GM12872 (cell line): Measurements from ENCODE around the gene FBF1.

ENCODE experiments used
- CTCF ChIP-seq: IDR thresholded peaks from 3 replicates; pipeline ENCODE4 v1.5.1; 2011; ENCODE audit warnings: low read depth, mild to moderate bottlenecking, low read length, moderate library complexity; ENCODE audit not compliant: insufficient read depth

The FBF1 gene

GRCh38 chr17:75959839-75960511 is 19.1 kb upstream of the FBF1 start:
- TF ChIP-seq CTCF, result no peak

GRCh38 chr17:75959051-75959838 is 18.4 kb upstream of the FBF1 start:
- no peak for TF ChIP-seq CTCF

- no peak for TF ChIP-seq CTCF
Observed at GRCh38 chr17:75950855-75951554, 10.2 kb upstream of the FBF1 start.

- no peak for TF ChIP-seq CTCF
Observed at GRCh38 chr17:75950421-75950820, 9.6 kb upstream of the FBF1 start.

- TF ChIP-seq CTCF, result no peak
Observed at GRCh38 chr17:75945211-75945610, 4.4 kb upstream of the FBF1 start.

- no peak for TF ChIP-seq CTCF
Observed at GRCh38 chr17:75943491-75943890, 2.6 kb upstream of the FBF1 start.

GRCh38 chr17:75942473-75942872 is 1.6 kb upstream of the FBF1 start:
- no peak for TF ChIP-seq CTCF
